CD4-positive, alpha-beta T cell treated with Interleukin-17A for 4 hours (primary cell): ENCODE measurements around the gene EFHD1.
"Not testable (repeated sequence)": the region's sequence is repeated elsewhere in the genome, so short reads cannot be mapped to it uniquely, and the experiment has no call there.

Source experiments
- DNase-seq: peaks from one replicate; pipeline ENCODE4 v3.0.0-alpha.2; 2020; ENCODE audit warnings: mixed read lengths

The EFHD1 gene

DNA sequence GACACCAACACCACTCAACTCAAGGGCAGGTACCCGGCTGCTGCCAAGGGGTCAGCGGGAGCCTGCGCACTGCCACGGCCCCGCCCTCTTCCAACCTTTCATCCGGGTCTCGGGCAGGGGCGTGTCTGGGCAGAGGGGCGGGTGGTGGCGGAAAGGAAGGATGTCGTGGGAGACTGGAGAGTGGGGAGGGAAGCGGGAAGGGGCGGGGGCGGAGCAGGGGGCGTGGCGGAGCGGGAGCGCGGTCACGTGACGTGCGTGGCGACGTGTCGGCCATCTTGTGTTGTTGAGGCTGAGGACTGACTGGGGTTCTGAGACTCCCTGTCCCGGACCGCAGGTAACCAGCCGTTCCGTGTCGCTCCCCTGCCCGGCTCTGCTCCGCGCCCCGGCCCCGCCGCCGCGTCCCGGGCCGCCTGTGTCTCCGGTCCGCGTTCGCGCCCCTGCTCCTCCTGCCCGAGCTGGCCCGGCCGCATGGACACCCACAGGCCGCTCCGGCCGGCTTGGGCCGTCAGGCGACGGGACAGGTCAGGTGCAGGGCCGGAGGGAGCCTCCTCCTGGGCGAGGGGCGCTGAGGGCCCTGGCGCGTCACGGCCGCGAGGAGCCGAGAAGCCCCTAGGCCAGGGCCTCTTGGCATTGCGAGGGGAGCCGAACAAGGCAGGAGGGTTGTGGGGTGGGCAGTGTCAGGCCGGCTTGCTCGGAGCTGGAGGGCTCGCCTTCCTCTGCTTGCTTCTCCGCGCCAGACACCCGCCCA is 63.8 kb downstream of the EFHD1 start, which contains the start of gene GIGYF2:
GIGYF2 (plus strand) TSS at position 273 of the 748 bp plus-strand sequence. CDS start 37,867 bp downstream, outside the sequence.
- peak; percentile 98 for DNase-seq

DNA sequence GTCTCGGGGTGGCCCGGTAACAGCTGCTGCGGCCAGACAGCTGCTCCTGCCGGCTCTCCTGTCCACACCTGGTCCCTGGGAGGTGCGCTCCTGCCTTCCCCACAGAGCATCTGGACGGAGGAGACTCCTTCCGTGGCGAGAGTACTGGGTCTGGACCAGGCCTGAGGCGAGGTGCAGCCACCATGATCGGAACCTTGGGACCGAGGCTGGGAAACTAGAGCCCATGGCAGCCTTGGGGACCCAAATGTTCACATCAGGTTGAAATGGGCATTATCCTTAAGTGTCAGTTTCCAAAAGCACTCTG is 64.4 kb downstream of the EFHD1 start:
- DNase-seq, result no peak

DNA sequence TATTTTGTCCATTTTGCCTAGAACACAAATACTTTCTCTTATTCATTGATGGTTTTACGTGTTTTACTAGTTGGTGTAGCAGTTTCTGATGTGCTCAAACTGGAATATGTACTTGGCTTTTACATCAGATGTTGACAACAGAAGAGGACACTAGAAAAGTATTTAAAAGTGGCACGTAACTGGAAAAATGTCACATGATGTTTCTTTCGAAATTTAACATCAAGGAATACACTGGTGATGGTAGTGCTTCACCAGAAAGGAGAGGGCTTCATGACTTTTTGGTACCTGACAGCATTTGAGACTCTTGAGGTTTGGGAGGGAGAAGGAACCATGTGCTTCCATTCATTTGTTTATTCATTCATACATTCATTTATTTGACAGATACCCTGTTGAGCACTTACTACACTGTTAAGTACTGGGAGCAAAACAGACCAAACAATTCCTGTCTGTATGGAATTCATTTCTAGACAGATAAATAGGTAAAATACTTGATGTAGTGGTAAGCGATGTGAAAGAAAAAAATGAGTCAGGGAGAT is 65.2 kb downstream of the EFHD1 start:
- no peak for DNase-seq

DNA sequence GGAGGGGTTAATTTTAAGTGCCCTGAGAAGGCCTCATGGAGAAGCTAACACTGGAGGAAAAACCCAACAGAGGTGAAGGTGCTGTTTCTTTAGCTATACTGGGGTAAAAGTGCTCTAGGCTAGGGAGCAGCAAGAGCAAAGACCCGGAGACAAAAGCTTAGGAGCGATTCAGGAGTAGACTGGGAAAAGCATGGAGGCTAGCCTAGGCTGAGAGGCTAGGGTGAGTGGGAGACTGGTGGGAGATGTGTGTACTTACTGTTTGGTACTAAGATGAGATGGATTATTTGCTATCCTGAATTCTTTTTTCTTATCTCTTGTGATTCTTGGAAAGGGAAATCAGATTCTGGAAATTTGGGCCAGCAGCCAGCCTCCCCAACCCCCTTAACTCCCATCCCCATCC is 65.7 kb downstream of the EFHD1 start:
- DNase-seq, result no peak

DNA sequence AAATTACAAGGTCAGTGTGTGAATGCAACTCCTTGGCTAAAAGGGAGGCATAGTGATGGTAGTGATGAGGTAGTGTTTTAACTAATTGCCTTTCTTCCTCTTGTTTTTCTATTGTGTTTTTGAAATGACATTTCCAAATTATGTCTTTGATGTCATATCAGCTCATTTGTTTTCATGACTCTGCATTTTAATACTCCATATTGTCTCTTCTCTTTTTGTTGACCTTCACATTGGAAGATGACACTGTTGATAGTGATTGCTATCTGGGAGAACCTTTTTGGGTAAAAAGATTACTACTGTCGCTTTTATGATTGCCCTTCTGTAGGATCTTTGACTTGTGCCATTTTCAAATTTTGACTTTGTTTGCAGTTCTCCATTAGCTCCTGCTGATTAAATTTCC is 66.8 kb downstream of the EFHD1 start:
- DNase-seq, result no peak

DNA sequence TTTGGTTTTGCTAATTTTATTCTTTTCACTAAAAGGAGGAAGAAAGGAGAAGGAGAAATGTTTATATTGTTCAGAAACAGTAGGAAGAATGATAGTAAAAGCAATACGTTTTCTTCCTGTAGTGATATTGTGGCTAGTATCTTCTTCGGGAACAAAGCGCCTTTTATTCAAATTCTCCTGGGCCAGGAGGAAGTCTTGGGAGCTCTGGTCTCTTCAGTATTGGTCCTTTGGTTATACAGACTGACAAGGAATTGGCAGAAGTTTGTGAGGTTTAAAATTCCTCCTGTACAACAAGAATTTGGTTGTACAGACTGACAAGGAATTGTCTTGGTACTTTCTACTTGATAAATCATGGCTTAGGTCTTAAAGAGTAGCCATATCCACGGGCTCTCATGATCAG is 73.7 kb downstream of the EFHD1 start:
- no peak for DNase-seq

DNA sequence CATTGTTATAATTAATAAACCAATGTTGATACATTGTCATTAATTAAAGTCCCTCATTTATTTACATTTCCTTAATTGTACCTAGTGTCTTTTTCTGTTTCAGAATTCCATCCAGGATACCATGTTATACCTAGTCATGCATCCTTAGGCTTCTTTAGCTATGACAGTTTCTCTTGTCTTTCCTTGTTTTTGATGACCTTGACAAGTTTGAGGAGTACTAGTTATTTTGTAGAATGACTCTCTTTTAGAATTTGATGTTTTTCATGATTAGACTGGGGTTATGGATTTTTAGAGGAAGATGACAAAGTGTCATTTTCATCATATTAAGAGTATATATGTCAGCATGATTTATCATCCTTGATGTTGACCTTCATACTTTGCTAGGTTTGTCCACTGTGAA is 80.1 kb downstream of the EFHD1 start:
- no peak for DNase-seq

DNA sequence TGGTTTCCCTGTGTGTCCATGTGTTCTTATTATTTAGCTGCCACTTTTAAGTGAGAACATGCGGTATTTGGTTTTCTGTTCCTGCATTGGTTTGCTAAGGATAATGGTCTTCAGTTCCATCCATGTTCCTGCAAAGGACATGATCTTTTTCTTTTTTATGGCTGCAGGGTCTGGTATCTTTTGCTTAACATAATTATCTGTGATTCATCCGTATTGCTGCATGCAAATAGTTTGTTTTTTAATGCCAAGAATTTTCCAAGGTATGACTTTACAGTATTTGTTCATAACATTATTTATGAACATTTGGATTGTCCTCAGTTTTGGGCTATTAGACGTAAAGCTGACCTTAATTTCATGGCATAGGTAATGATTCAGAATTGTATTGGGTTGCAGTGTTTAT is 81.6 kb downstream of the EFHD1 start:
- DNase-seq, result no peak

DNA sequence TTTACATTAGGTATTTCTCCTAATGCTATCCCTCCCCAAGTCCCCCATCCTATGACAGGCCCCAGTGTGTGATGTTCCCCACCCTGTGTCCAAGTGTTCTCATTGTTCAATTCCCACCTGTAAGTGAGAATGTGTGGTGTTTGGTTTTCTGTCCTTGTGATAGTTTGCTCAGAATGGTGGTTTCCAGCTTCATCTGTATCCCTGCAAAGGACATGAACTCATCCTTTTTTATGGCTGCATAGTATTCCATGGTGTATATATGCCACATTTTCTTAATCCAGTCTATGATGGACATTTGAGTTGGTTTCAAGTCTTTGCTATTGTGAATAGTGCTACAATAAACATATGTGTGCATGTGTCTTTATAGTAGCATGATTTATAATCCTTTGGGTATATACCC is 86.7 kb downstream of the EFHD1 start:
- not testable (repeated sequence) for DNase-seq

DNA sequence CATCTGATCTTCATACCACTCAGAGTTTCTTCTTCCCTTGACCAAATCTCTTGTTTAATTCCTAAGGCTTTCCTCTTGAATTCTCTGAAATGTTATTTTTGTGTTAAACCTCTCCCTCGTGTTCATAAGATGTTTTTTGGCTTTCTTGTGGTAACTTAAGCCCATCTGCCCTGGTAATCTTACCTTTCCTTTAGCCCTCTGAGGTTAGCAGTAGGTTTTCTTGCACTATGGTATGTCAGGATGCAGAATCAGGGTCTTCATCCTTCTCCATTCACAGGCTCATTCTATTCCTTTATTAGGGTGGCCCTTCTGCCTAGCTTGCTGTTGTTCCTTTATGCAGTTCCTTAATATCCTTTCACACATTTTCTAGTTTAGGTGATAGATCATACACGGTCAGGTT is 87.9 kb downstream of the EFHD1 start:
- DNase-seq, result no peak

DNA sequence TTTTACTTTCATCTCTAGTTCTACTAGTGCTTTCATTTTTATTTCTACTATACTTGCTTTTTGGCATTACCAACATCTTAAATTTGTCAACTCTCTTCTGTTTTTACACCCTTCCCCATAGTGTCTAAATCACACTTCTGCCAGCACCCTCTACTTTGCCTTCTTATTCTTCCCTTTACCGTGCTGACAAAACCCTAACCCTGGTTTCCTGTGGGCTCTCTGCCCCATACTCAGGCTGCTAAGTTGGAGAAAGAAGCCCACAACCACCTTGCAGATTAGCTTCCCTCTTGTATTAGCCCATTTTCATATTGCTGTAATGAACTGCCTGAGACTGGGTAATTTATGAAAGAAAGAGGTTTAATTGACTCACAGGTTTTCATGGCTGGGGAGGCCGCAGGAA is 88.5 kb downstream of the EFHD1 start:
- DNase-seq, result no peak

DNA sequence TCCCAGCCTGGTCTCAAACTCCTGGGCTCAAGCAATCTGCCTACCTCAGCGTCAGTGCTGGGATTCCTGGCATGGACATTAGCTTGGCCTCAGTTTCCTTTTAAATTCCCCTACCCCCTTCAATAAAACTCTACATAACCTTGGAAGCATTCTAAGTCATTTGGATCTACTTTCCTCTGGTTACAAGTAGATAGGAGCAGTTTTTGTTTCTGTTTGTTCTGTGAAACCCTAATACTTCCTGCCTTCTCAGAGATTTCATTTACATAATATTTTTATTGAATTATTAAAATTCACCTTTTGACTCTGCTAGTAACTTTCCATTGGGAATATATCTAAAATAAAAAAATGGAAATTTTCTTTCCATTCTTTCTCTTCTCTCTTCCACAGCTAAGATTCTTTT is 89.6 kb downstream of the EFHD1 start:
- DNase-seq, result no peak

DNA sequence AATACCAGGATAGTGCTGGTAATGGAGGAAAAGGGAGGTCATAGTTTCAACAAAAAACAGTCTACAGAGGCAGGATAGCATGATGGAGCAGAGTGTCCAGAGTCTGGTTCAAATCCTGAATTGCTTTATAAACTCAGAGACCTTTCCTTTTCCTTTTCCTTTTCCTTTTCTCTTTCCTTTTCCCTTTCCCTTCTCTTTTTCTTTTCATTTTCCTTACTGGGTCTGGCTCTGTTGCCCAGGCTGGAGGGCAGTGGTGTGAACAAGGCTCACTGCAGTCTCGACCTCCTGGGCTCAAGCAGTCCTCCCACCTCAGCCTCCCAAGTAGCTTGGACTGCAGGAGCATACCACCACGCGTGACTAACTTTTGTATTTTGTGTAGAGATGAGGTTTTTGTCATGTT is 95.4 kb downstream of the EFHD1 start:
- DNase-seq, result no peak

DNA sequence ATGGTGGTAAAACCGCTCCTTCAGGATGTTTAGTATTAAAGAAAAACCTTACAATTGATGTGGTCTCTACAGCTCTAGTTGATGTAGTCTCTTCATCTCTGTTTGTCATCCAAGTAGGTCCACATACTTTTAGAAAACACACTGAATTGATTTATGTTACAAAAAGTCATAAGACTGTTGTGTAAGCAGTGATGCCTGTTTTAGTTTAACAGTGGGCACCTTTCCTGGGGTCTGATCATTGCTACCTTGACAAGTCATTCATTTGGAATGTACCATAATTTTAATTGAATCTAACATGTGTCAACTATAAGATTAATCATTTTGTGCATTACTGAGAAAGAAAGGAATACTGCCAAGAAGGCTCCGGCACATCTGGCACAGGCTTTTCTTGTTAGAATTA is 98.1 kb downstream of the EFHD1 start:
- DNase-seq, result no peak
